GM21515 (cell line): ENCODE results near the gene TAPT1.
"Not testable (repeated sequence)": the region's sequence is repeated elsewhere in the genome, so short reads cannot be mapped to it uniquely, and the experiment has no call there.

Source experiments
- ATAC-seq: cut with Tn5 transposase; IDR thresholded peaks from one replicate; pipeline ENCODE4 v1.9.1; 2021; ENCODE audit not compliant: unreplicated experiment

Gene TAPT1, protein sequence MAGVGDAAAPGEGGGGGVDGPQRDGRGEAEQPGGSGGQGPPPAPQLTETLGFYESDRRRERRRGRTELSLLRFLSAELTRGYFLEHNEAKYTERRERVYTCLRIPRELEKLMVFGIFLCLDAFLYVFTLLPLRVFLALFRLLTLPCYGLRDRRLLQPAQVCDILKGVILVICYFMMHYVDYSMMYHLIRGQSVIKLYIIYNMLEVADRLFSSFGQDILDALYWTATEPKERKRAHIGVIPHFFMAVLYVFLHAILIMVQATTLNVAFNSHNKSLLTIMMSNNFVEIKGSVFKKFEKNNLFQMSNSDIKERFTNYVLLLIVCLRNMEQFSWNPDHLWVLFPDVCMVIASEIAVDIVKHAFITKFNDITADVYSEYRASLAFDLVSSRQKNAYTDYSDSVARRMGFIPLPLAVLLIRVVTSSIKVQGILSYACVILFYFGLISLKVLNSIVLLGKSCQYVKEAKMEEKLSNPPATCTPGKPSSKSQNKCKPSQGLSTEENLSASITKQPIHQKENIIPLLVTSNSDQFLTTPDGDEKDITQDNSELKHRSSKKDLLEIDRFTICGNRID

DNA sequence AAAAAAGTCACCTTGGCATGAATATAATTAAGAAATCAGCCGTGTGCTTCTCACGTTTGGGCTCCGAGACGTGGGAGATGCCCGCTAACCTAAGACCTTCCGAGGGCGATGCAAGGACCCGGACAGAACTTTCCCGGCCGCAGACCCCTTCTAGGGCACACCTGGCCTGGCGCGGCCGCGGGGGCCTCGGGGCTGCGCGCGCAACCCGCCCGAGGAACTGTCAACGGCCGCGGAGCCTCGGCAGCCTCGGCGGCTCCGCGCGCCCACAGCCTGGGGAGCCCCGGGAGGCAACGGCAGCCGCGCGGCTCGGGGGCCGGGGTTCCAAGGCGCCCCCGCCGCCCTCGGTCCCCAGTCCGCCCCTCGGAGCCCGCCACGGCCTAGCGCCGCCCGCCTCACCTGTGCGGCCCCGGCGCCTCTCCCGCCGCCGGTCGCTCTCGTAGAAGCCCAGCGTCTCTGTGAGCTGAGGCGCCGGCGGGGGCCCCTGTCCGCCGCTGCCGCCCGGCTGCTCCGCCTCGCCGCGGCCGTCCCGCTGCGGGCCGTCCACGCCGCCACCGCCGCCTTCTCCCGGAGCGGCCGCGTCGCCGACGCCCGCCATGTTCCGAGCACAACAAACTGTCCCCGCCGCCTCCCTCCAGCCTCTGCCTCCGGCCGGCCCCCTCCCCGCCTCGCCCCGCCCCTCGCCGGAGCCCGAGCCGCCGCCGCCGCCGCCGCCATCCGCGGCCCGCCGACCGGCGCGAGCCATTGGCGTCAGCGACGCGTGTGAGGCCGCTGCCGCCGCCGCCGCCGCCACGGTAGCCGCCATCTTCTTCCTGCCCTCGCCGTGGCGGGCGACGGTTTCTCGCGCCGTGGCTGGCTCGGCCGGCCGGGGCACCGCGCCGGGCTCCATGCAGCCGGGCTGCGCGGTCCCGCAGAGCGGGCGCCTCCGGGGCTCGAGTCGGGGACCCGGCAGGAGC is at the start of gene TAPT1:
Gene TAPT1, minus strand, starts transcription at position 609 of the 953 bp plus-strand sequence. Its CDS starts 14 bp downstream, at position 595.
- ATAC-seq: peak; percentile 68

DNA sequence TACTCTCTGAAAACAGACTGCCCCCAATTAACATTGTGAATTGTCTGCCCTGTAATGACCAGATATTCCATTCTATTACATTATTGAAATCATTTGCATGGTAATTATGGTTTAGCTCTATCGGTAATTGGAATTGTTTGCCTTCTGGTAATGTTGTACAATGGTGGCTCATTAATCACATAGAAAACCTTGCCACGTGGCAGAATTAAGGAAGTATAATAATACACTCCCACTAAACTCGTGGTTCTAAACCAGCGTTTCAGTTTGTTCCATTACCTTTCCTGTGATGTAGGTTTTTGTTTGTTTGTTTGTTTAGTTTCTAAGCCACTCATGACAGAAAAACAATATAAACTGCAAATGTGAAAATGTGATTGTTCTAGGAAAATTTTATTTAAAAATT is 45.1 kb upstream of the TAPT1 start:
- ATAC-seq: no peak

DNA sequence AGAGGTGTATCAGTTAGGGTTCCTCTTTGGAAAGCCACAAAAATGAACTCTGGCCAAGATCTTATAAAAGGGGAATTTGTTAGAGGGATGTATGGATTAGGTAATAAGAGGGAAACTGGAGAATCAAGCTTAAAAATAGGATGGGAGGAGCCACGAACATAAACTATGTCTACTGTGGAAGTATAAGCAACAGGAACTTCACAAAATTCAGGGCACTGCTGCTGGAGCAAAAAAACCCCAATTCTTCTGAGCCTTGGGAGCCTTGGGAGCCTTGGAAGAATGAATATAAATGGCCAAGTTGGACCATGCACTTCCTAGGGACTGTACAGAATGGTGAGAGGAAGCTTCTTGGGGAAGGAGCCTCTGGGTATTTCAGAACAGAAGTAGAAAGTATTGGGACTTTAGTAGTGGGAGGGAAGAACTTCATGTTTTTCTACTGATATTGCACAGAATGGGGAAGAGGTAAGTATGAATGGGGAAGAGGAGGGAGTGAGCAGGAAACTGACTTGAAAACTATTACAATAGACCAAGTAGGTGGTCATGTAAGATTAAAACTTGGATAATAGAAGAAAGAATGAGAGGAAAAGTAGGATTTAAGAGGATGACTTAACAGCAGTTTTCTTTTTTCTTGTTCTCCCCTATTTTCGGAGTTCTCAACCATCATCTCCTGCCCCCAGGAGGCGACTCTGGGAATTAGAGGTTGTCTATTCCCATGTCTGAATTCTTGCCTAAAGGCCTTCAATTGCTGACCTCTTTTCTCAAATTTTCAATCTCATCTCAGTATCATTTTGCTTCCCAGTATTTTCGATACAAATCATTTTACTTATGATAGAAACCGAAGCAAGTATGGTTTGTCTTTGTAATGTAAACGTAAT is 44.4 kb upstream of the TAPT1 start:
- ATAC-seq: no peak

DNA sequence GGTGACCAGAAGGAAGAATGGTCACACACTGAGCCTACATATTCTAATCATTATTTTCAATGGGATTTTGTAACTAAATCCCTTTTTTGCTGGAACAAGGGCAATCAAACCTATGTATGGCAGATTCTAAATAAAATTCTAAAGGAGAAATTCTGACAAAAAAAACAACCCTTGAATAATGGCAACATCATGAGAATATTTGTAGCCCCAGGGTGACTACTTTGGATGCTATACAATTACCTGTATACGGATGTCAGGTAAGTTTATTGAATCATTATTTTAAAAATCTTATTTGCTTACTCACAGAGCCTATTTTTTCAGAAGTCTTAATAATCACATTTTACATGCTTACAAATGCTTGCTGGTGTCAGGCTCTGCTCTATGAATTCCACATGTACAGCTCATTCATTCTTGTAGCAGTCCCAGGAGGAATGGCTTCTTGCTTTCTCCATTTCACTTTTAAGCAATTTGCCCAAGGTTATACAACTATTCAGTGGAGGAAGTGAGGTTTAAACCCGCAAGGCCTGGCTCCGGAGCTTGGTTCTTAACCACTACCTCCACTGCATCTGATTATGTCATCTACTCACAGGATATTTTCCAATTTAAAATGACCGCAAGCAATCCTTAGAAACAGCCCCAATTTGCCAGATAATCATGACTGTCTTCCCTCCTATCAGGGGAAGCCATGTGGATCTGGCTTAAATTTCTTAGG is 43.6 kb upstream of the TAPT1 start:
- ATAC-seq: not testable (repeated sequence)

DNA sequence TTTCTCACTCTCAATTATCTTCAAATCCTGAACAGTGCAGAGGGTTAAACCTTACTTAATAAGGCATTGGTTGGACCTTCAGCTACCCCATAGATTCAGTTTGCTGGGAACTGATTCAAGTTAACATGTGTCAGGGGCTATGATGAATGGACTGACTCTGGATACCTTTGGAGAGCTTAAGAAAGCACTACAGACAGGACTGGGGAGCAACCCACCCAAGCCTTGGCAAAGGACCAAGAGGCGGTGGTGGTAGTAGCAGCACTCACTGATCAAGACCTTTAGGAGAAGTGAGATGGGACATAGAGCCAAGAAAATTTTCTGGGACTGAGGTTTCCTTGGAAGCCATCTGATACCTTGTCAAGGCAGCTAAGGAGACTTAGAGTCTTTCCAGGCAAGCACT is 43.0 kb upstream of the TAPT1 start:
- no peak for ATAC-seq

DNA sequence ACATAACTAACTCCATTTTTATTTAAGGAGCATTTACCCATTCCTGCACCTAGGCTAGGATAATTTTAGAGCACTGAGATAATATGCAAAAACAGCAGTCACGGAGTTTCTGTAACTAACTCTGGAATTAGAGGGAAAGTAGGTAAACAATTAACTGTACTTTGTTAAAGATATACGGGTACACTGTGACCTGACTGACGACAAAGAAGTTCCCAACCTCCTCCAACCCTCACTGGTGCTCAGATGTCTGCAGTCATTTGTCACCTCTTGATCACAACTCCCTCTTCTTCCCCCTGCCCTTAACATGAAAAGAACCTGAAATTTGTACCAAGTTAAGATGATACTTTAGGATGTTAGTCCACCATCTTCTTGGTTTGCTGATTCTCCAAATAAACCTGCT is 42.0 kb upstream of the TAPT1 start:
- ATAC-seq: no peak

DNA sequence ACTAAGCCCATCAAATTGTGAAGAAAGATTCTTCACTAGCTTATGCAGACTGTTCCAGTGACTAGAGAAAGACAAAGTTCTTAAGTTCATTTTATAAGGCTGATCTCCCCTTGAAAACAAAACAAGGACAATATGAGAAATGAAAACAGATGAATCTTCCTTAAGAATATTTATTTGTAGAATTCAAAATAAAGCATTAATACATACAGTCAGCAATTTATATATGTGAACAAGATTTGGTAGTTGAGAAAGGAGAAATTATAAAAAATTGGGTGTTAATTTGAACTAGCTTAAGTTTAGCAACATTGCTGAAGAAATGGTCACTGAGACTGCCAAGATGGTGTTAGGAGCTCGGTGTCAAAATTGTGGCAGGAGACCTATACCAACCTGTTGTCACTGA is 41.4 kb upstream of the TAPT1 start:
- ATAC-seq: no peak

DNA sequence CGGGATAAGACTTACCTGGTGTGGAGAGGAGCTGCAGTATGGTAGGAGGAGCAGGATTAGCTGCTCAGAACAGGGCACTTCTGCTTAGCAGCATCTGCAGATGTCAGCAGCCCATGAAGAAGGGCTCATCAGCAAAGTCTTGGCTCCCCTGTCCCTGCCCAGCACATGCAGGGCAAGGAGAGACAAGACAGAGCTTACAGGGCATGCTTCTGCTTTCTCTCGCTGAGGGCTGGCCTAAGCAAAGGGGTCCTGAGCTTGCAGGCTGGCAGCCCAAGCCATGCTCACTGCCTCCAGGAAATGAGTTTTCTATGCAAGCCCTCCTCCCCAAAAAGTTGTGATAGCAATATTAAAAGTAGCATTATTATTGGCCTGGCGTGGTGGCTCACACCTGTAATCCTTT is 39.5 kb upstream of the TAPT1 start:
- ATAC-seq: no peak

DNA sequence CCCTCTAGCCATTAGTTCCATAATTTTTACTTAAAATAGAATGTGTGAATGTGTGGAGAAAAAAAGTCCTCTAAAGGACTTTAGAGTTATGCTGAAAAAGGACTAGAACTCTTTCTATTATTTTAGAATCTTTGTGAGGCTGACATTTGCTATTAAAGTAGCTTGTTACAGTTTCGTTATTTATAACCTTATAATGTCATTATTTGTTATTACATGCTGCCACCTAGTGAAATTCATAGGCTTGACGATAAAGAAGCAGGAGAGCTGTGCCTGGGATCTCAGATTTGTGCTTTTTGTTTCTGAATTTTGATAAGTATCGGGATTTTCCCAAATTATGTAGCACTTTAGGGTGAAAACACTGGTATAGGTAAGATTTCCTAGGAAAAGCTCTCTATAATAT is 38.5 kb upstream of the TAPT1 start:
- ATAC-seq: no peak

DNA sequence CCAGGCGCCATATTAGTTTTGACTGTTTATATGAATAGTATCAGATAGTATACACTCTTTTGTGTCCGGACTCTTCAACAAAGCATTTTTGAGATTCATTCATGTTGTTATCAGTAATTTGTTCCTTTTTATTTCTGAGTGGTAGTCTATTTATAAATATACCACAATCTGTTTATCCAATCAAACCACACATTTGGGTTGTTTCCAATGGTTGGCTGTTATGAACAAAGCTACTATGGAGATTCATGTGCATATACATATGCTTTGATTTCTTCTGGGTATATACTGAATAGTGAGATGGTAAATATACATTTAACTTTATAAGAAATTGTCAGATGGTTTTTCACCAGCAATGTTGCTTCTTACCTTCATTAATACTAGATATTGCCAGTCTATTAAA is 36.8 kb upstream of the TAPT1 start:
- ATAC-seq: no peak

DNA sequence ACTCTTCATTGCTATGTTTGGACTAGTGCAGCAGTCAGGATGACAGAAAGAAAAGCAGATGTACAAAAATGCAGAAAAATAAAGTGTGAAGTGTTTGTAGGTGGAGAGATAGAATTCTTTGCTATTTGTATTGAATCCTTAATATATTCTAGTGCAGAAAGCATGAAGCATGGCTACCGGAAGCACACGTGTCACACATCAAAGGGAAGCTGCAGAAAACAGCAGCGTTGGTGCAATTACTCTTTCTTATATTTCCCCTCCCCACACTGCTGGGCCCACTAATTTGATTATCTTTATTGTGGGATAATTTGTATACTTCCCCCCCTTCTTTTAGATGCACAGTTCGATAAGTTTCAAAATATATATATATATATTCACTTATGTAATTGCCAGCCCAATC is 35.9 kb upstream of the TAPT1 start:
- no peak for ATAC-seq

DNA sequence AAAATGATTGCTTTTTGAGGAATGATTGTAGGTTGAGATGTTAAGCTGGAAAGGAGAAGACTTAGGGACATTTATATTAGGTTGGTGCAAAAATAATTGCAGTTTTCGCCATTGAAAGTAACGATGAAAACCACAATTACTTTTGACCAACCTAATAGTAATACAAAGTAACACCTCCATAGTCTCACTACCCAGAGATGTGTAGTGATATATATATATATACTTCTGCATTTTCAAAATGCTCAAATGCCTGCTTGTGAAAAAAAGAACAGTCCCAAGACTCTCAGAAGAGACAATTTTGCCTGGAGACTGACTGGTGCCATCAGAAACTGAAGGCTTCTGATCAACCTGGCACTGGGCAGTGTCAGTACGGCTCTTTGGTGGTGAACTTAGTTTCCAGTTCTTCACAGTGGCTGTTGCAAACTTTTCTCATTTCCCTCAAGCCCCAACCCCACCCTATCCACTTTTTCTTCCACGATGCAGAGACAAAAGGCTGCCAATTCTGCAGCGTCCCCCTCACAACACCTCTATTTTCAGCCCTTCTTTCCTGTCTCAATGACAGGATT is 35.1 kb upstream of the TAPT1 start:
- no peak for ATAC-seq

DNA sequence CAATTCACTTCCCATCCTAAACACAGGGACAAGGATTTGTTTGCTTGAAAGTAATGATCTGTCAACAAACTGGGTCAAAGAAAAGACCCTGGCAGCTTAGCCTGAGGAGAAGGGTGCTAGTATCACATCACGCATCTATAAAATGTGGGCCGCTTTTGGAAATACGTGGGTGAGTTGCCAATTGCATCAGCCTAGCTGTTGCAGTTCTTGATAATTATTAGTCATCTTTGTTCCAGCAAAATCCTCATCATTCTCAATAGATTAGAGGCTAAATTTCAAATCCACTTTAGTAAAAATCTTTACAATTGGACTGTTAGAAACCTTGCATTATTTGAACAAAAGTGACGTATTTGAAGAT is 33.6 kb upstream of the TAPT1 start:
- ATAC-seq: no peak

DNA sequence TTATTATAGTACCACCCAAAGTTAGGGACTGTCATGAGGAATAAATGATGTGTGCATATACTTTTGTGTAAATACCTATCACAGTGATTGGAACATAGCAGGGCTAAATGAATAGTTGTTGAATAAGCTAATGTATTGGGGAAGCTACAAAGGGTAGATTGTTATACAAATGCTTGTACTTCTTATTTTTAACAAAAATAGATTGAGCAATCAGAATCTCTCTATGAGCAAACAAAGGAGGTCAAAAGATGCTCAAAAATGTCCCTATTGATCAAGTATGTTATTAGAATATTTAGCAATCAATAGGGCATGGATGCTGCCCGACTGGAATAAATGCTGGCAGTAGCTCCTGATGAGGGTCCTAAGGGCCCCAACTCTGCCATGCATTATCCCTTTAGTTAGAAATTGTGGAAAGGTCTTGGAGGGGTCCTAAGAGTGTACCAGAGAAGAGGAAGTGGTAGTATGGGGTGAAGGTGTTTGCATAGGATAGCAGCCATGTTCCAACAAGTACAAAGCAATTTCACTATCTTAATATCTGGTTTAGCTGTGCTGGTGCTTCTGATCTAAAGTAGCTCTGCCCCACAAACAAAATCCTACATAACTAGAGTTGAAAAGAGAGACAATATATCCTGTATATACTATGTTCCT is 33.1 kb upstream of the TAPT1 start:
- ATAC-seq: no peak

DNA sequence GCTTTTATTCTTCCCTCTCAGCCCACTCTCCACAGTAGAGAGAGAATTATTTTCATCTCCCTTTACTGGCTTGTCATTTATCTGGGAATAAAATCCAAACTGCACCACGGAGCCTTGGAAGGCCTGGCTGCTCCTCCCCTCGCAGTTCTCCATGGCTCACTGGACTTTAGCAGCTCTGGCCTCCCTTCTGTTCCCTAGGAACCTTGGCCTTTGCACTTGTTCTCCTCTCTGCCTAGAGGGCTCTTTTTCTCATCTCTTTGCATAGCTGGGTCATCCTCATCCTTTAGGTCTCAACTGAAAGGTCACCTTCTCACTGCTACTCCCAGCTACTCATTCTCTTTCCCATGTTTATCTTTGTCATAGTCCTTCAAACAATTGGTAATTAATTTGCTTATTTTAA is 31.3 kb upstream of the TAPT1 start:
- ATAC-seq: no peak

DNA sequence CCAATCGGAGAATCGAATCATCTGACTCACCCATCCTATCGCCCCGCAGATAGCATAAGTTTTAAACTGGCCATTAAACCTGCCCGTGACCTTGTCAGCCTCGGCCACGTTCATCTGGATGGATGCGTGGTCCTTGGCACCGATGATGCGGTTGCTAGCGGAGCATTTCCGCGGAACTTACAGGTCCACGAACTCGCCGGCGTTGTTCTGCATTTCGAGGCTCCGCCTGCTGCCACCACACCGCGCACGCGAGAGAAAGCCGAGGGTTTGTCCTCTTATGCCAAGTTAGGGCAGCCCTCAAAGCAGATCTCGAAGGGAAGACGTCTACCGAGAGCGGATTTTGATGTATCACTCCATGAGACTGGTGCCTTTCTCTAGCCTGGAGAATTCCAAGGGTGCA is 30.1 kb upstream of the TAPT1 start:
- no peak for ATAC-seq

DNA sequence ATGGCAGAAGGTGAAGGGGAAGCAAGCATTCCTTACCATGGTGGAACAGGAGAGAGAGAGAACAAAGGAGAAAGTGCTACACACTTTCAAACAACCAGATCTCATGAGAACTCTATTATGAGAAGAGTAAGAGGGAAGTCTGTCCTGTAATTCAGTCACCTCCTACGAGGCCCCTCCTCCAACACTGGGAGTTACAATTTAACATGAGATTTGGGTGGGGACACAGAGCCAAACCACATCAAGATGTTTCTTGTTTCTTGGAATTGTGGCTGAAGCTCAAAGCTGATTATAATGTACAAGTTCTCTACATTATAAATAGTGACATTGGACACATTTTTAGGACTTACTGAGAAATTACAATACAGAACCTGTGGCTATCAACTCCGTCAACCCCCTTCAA is 29.5 kb upstream of the TAPT1 start:
- ATAC-seq: no peak

DNA sequence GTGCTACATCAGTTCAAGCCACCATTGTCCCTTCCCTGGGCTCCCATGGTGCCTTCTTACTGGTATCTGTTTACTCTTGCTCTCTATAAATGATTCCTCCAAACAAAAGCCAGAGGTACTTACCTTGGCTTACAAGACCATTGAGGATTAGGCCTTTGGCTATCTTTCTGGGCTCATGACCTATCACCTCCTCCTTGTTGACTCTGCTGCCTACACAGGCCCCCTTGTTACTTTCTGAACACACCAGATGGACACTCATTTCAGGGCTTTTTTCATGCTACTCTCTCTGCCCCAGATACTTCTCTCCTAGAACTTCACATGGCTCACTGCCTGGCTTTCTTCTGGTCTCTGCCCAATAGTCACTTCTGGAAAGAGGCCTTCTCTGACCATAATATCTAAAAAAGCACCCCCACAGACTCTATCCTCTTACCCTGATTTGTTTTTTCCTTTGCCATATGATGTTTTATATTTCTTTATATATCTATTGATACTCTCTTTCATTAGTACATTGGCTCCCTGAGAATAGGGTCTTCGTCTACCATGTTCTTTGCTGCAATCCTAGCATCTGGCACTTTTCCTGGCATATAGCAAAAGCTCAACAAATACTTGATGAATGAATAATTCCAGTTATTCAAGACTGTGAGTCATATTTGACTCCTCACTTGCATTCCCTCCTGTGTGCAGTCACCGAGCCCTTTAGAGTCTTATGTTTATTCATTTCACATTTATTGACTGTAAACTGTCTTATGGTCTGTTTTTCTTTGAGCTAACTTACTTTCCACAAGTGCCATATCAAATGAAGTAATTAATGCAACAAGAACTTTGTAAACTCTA is 27.1 kb upstream of the TAPT1 start:
- ATAC-seq: no peak
